GM12878 (cell line): Measurements from ENCODE around the gene TMEM181. TPM values are rescaled to one million over a fixed set of nuclear protein-coding genes. Genes with fewer than 3 reads are reported as not detected.

Experiments
- ATAC-seq: fragments of 200-7000 bp; cut with Tn5 transposase; 3 replicates; pipeline ENCODE4 v1.9.1; 2020; ENCODE audit warnings: mild to moderate bottlenecking, moderate library complexity
- BruUV-seq: library from RNA; stranded (reverse); fragments of 400-500 nt; replicated peaks from 2 replicates; lab custom pipeline; 2021; lab: Mats Ljungman, UMichigan
- CTCF ChIA-PET: fragments of 300-600 bp; sonication (Branson Sonifier 250); formaldehyde crosslinking; extraction: SDS; loops from one replicate; lab custom pipeline; 2021; ENCODE audit warnings: inconsistent platforms; lab: Yijun Ruan, JAX
- POLR2A ChIA-PET: fragments of 350-600 bp; formaldehyde crosslinking; extraction: SDS; loops from one replicate; lab custom pipeline; 2021; ENCODE audit warnings: inconsistent platforms; lab: Charles Lee
- RAD21 ChIA-PET: fragments of 300-600 bp; sonication (Branson Sonifier 250); formaldehyde crosslinking; loops from one replicate; lab custom pipeline; 2023; ENCODE audit warnings: antibody characterized with exemption; ENCODE audit not compliant: unreplicated experiment; lab: Charles Lee
- SMC1A ChIA-PET: fragments of 300-600 bp; sonication (Branson Sonifier 250); formaldehyde crosslinking; loops from one replicate; lab custom pipeline; 2023; ENCODE audit not compliant: unreplicated experiment, uncharacterized antibody; lab: Charles Lee
- DNase-seq: peaks from one replicate; pipeline ENCODE4 v3.0.0-alpha.2; 2011; ENCODE audit warnings: low read depth, low spot score
- FAIRE-seq: peaks from 3 replicates; lab custom pipeline; 2011; peaks lifted over from hg19 to GRCh38; lab: Jason Lieb, UNC
- H2AFZ ChIP-seq: 2 replicates; pipeline ENCODE4 v1.6.0; 2011; ENCODE audit warnings: low read depth, low read length, control low read depth; ENCODE audit not compliant: control insufficient read depth
- H3K27ac ChIP-seq: 2 replicates; pipeline ENCODE4 v1.5.1; 2011; ENCODE audit warnings: control low read depth; ENCODE audit not compliant: control insufficient read depth, insufficient read depth
- H3K27me3 ChIP-seq, 2 experiments: replicated peaks in 1 of 2; 2 replicates each; pipeline versions ENCODE4 v1.6.0 to v1.6.1; 2011; ENCODE audit warnings: low read length in 1 of 2; ENCODE audit not compliant: control insufficient read depth in 2 of 2, insufficient read depth in 2 of 2
- H3K36me3 ChIP-seq, 2 experiments: 2 replicates each; pipeline ENCODE4 v1.5.1; 2011; ENCODE audit warnings: low read length in 1 of 2; ENCODE audit not compliant: control insufficient read depth in 2 of 2, insufficient read depth in 2 of 2
- H3K4me1 ChIP-seq: 2 replicates; pipeline ENCODE4 v1.6.1; 2011; ENCODE audit warnings: mild to moderate bottlenecking, low read length, moderate library complexity, mixed read lengths; ENCODE audit not compliant: control insufficient read depth, insufficient read depth
- H3K4me2 ChIP-seq: 2 replicates; pipeline ENCODE4 v1.6.0; 2011; ENCODE audit warnings: control low read depth; ENCODE audit not compliant: control insufficient read depth, insufficient read depth
- H3K4me3 ChIP-seq: fragments of 200-600 bp; sonication (generic); 2 replicates; pipeline ENCODE4 v1.5.1; 2016
- H3K79me2 ChIP-seq: 2 replicates; pipeline ENCODE4 v1.6.0; 2011; ENCODE audit warnings: low read length; ENCODE audit not compliant: control insufficient read depth, insufficient read depth
- H3K9ac ChIP-seq: 2 replicates; pipeline ENCODE4 v1.8.0; 2011; ENCODE audit warnings: low read length, control low read depth, mixed read lengths; ENCODE audit not compliant: control insufficient read depth, insufficient read depth
- H3K9me3 ChIP-seq: replicated peaks from 3 replicates; pipeline ENCODE4 v1.5.1; 2011; ENCODE audit warnings: mild to moderate bottlenecking, low read length; ENCODE audit not compliant: control insufficient read depth, insufficient read depth
- H4K20me1 ChIP-seq: 2 replicates; pipeline ENCODE4 v1.6.0; 2011; ENCODE audit not compliant: control insufficient read depth, insufficient read depth
- BHLHE40 ChIP-seq, 2 experiments: fragments of 450-650 bp in 1 of 2; IDR thresholded peaks; 2 replicates each; pipeline ENCODE4 v1.6.1; 2011 to 2017; ENCODE audit warnings: low read depth in 2 of 2, borderline replicate concordance in 1 of 2, improper control_type of control experiment in 1 of 2, low read length in 1 of 2, mild to moderate bottlenecking in 1 of 2
- FOS ChIP-seq: IDR thresholded peaks from 3 replicates; pipeline ENCODE4 v1.6.1; 2011; ENCODE audit warnings: borderline replicate concordance; ENCODE audit not compliant: insufficient read length; ENCODE audit errors: extremely low read depth
- GABPA ChIP-seq: IDR thresholded peaks from 2 replicates; pipeline ENCODE4 v1.6.1; 2014; ENCODE audit warnings: antibody characterized with exemption, low read depth, mild to moderate bottlenecking, inconsistent platforms
- HCFC1 ChIP-seq: fragments of 150-350 bp; IDR thresholded peaks from 2 replicates; pipeline ENCODE4 v1.6.1; 2014; ENCODE audit warnings: low read length
- NFXL1 ChIP-seq: fragments of 450-650 bp; IDR thresholded peaks from 2 replicates; pipeline ENCODE4 v1.6.1; 2017; ENCODE audit warnings: antibody characterized with exemption, mild to moderate bottlenecking, borderline replicate concordance
- NRF1 ChIP-seq: conservative IDR thresholded peaks from 2 replicates; pipeline ENCODE4 v1.6.1; 2011; ENCODE audit warnings: mild to moderate bottlenecking, low read depth, low read length, improper control_type of control experiment
- POLR2A ChIP-seq: IDR thresholded peaks from 2 replicates; pipeline ENCODE4 v1.6.1; 2011; ENCODE audit warnings: low read depth, mild to moderate bottlenecking, low read length
- RUNX3 ChIP-seq: IDR thresholded peaks from 2 replicates; pipeline ENCODE4 v1.6.1; 2012; ENCODE audit warnings: low read length, inconsistent platforms
- STAT1 ChIP-seq: fragments of 450-650 bp; conservative IDR thresholded peaks from 2 replicates; pipeline ENCODE4 v1.6.1; 2014; ENCODE audit warnings: antibody characterized with exemption, mild to moderate bottlenecking
- SUZ12 ChIP-seq: fragments of 200-600 bp; sonication (generic); IDR thresholded peaks from one replicate; pipeline ENCODE4 v1.6.1; 2018; ENCODE audit warnings: antibody characterized with exemption, mild to moderate bottlenecking; ENCODE audit not compliant: unreplicated experiment
- ZNF622 ChIP-seq: fragments of 450-650 bp; IDR thresholded peaks from 2 replicates; pipeline ENCODE4 v1.6.1; 2017; ENCODE audit warnings: mild to moderate bottlenecking, inconsistent platforms
- WGBS: methylation state at CpG from one replicate; pipeline ENCODE4 v1.1.6; 2016; ENCODE audit warnings: low lambda C conversion rate; ENCODE audit not compliant: insufficient replicate concordance, insufficient coverage; ENCODE audit errors: missing lambda C conversion rate; 5-methylcytosine and 5-hydroxymethylcytosine counted together
- in situ Hi-C: fragments of 300-500 bp; cut with MboI; formaldehyde crosslinking; loops from 9 replicates; pipeline ENCODE4 v1.14.3; 2018; ENCODE audit warnings: mixed read lengths
- intact Hi-C: fragments of 100-400 bp; cut with micrococcal nuclease; formaldehyde crosslinking; loops from one replicate; pipeline ENCODE4 v1.14.2; 2022; ENCODE audit not compliant: unreplicated experiment
- polyA plus RNA-seq, 11 experiments: library from polyadenylated mRNA; depleted of rRNA in 4 of 11; unstranded in 6 of 11; stranded (reverse) in 5 of 11; fragments of >200 nt; fragmentation: Nextera tagmentation in 4 of 11; fragmentation: Illumina TruSeq in 1 of 11; extraction: Ambion mirVana in 4 of 11; extraction: Trizol in 1 of 11; gene quantifications; 1 replicate in 1 of 11; 2 replicates in 10 of 11; pipeline versions ENCODE4 v1.2.1 to v1.2.3, GENCODE V29; 2011 to 2016; ENCODE audit warnings: inconsistent platforms in 2 of 11, missing spikeins in 2 of 11, low read depth in 1 of 11
- total RNA-seq, 4 experiments: library from RNA; depleted of rRNA in 3 of 4; stranded (reverse); fragments of >200 nt in 3 of 4; fragmentation: Illumina TruSeq in 1 of 4; extraction: Trizol in 1 of 4; gene quantifications; 2 replicates each; pipeline versions ENCODE4 v1.2.1 to v1.2.3, GENCODE V29; 2013 to 2021
- TF ChIP-seq, protein P1 (sequence below): IDR thresholded peaks from 2 replicates; pipeline ENCODE4 v1.6.1; 2011; ENCODE audit warnings: borderline replicate concordance, low read depth, mild to moderate bottlenecking, moderate library complexity, mixed read lengths, low read length; ENCODE audit not compliant: insufficient read depth; ENCODE audit errors: extremely low read length
- TF ChIP-seq, protein P2 (sequence below): fragments of 450-650 bp; IDR thresholded peaks from 2 replicates; pipeline ENCODE4 v1.6.1; 2017; ENCODE audit warnings: mild to moderate bottlenecking, moderate library complexity

The TMEM181 gene
- total and polyA plus RNA-seq, 10 of the 15 experiments (the other 5 are each of a cell fraction or from before 2014, with no cell fraction given): 1.5 to 7.9 (median 5.2) TPM

DNA sequence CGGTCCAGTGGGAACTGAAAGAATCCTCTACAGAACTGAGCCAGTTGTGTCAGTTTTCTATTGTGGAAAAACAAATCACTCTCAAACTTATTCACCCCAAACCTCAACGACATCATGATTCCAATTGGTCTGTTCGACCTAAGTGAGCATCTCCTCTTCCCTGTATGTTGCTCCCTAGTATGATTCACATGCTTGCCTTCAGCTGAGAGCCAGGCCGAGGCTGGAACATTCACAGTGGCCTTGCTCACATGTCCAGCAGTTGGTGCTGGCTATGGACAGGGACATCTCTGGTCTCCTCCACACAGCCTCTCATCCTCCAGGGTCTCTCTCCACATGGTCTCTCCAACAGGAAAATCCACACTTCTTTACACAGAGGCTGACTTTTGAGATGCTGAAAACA, 28.3 kb upstream of the TMEM181 start:
- WGBS: 39% methylated on average over 4 of the region's 4 CpGs

More for the DNA sequence above, 28.3 kb upstream of the TMEM181 start:
- H3K9me3 ChIP-seq: no peaks in the 10 kb centered on the region; the same call in 2 of the 3 replicates
- TF ChIP-seq, protein P1, sequence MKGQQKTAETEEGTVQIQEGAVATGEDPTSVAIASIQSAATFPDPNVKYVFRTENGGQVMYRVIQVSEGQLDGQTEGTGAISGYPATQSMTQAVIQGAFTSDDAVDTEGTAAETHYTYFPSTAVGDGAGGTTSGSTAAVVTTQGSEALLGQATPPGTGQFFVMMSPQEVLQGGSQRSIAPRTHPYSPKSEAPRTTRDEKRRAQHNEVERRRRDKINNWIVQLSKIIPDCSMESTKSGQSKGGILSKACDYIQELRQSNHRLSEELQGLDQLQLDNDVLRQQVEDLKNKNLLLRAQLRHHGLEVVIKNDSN: no peak
- TF ChIP-seq, protein P2, sequence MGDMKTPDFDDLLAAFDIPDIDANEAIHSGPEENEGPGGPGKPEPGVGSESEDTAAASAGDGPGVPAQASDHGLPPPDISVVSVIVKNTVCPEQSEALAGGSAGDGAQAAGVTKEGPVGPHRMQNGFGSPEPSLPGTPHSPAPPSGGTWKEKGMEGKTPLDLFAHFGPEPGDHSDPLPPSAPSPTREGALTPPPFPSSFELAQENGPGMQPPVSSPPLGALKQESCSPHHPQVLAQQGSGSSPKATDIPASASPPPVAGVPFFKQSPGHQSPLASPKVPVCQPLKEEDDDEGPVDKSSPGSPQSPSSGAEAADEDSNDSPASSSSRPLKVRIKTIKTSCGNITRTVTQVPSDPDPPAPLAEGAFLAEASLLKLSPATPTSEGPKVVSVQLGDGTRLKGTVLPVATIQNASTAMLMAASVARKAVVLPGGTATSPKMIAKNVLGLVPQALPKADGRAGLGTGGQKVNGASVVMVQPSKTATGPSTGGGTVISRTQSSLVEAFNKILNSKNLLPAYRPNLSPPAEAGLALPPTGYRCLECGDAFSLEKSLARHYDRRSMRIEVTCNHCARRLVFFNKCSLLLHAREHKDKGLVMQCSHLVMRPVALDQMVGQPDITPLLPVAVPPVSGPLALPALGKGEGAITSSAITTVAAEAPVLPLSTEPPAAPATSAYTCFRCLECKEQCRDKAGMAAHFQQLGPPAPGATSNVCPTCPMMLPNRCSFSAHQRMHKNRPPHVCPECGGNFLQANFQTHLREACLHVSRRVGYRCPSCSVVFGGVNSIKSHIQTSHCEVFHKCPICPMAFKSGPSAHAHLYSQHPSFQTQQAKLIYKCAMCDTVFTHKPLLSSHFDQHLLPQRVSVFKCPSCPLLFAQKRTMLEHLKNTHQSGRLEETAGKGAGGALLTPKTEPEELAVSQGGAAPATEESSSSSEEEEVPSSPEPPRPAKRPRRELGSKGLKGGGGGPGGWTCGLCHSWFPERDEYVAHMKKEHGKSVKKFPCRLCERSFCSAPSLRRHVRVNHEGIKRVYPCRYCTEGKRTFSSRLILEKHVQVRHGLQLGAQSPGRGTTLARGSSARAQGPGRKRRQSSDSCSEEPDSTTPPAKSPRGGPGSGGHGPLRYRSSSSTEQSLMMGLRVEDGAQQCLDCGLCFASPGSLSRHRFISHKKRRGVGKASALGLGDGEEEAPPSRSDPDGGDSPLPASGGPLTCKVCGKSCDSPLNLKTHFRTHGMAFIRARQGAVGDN: no peak
- TF ChIP-seq HCFC1 (no peak), NRF1 (no peak), NFXL1 (no peak), ZNF622 (no peak), FOS (no peak), RUNX3 (no peak), BHLHE40 (IDR thresholded peaks at IDR 0.05; ENCODE audit: borderline replicate concordance in 1 of 2, low read depth in 2 of 2, low read length in 1 of 2) (no peak), GABPA (no peak), POLR2A (no peak), SUZ12 (no peak), STAT1 (no peak)
- H2AFZ ChIP-seq: no peak overlapping the region
- ATAC-seq (no peak), FAIRE-seq (no peak), DNase-seq (no peak)
- SMC1A ChIA-PET: interaction anchor here (1.1 kb wide), 1 partner anchor 22 kb away, joined by 3 read pairs; no protein-coding TSS in a partner anchor
- intact Hi-C loops: no loop called here
- 0 out of 4 replicates have a peak, but pooled peaks cover 0 to 1% of the 10 kb centered on the region in 2 experiments for H3K27me3 ChIP-seq
- RAD21 ChIA-PET: no interaction called here
- H3K4me3 ChIP-seq: no peak overlapping the region
- H3K79me2 ChIP-seq: no peaks in the 10 kb centered on the region
- H3K36me3 ChIP-seq: no peaks in the 10 kb centered on the region
- BruUV-seq: no TSS peak
- in situ Hi-C loops: no loop called here
- no peak overlapping the region for H3K9ac ChIP-seq
- H3K27ac ChIP-seq: no peak overlapping the region
- H4K20me1 ChIP-seq: no peaks in the 10 kb centered on the region
- POLR2A ChIA-PET: no interaction called here
- no peak overlapping the region for H3K4me2 ChIP-seq
- H3K4me1 ChIP-seq: no peaks in the 10 kb centered on the region
- CTCF ChIA-PET: no interaction called here
